GM21717 (cell line): ENCODE data around the gene NMRK1.

Source experiments
- ATAC-seq: cut with Tn5 transposase; IDR thresholded peaks from one replicate; pipeline ENCODE4 v1.9.1; 2021; ENCODE audit warnings: mild to moderate bottlenecking, moderate library complexity; ENCODE audit not compliant: unreplicated experiment

NMRK1 gene

GRCh38 chr9:75102177-75102790 is 14.3 kb upstream of the NMRK1 start:
- ATAC-seq: no peak

- ATAC-seq: no peak
Observed at GRCh38 chr9:75101004-75101588, 13.1 kb upstream of the NMRK1 start.

- no peak for ATAC-seq
Observed at GRCh38 chr9:75096796-75097195, 8.8 kb upstream of the NMRK1 start.

- ATAC-seq: no peak
Observed at GRCh38 chr9:75092766-75093165, 4.8 kb upstream of the NMRK1 start.

GRCh38 chr9:75090579-75090978 is 2.6 kb upstream of the NMRK1 start:
- no peak for ATAC-seq

- ATAC-seq: peak; percentile 1
Observed at GRCh38 chr9:75089373-75089766, 1.4 kb upstream of the NMRK1 start.

GRCh38 chr9:75088646-75089372 is 854 bp upstream of the NMRK1 start:
- peak; percentile 48 for ATAC-seq

- ATAC-seq: peak; percentile 38
Observed at GRCh38 chr9:75087289-75087823, 599 bp downstream of the NMRK1 start.

- no peak for ATAC-seq
Observed at GRCh38 chr9:75086541-75087288, 1.2 kb downstream of the NMRK1 start.

GRCh38 chr9:75085640-75086039 is 2.3 kb downstream of the NMRK1 start:
- no peak for ATAC-seq

GRCh38 chr9:75084081-75084672 is 3.8 kb downstream of the NMRK1 start:
- no peak for ATAC-seq

GRCh38 chr9:75083188-75083970 is 4.6 kb downstream of the NMRK1 start:
- no peak for ATAC-seq

GRCh38 chr9:75081632-75082031 is 6.3 kb downstream of the NMRK1 start:
- ATAC-seq: no peak

- no peak for ATAC-seq
Observed at GRCh38 chr9:75072895-75073294, 15.1 kb downstream of the NMRK1 start.

- peak; percentile 78 for ATAC-seq
Observed at GRCh38 chr9:75071530-75072122, 16.3 kb downstream of the NMRK1 start.

GRCh38 chr9:75069171-75069570 is 18.8 kb downstream of the NMRK1 start:
- ATAC-seq: no peak

- no peak for ATAC-seq
Observed at GRCh38 chr9:75067894-75068293, 20.1 kb downstream of the NMRK1 start.

GRCh38 chr9:75065510-75065909 is 22.4 kb downstream of the NMRK1 start:
- no peak for ATAC-seq

- no peak for ATAC-seq
Observed at GRCh38 chr9:75064307-75065025, 23.5 kb downstream of the NMRK1 start.
